DND-41 (cell line): ENCODE results near the gene CHRNA1.

Experiments used
- ATAC-seq: fragments of 200-7000 bp; cut with Tn5 transposase; 3 replicates; pipeline ENCODE4 v1.9.1; 2021; ENCODE audit warnings: low read depth; ENCODE audit not compliant: insufficient read depth
- DNase-seq: peaks from one replicate; pipeline ENCODE4 v3.0.0-alpha.2; 2020
- H2AFZ ChIP-seq: 2 replicates; pipeline ENCODE4 v1.6.0; 2012; ENCODE audit warnings: low read depth, low read length
- H3K27ac ChIP-seq: 2 replicates; pipeline ENCODE4 v1.5.1; 2012; ENCODE audit warnings: low read length, inconsistent platforms
- H3K27me3 ChIP-seq: fragments of 200-600 bp; sonication (generic); 2 replicates; pipeline ENCODE4 v1.6.0; 2012; ENCODE audit warnings: low read length, mild to moderate bottlenecking, inconsistent platforms; ENCODE audit not compliant: insufficient read depth, poor library complexity
- H3K36me3 ChIP-seq: 2 replicates; pipeline ENCODE4 v1.5.1; 2012; ENCODE audit warnings: low read length, inconsistent platforms; ENCODE audit not compliant: insufficient read depth
- H3K4me1 ChIP-seq: 2 replicates; pipeline ENCODE4 v1.5.1; 2012; ENCODE audit warnings: mild to moderate bottlenecking, low read length; ENCODE audit not compliant: insufficient read depth
- H3K4me2 ChIP-seq: 2 replicates; pipeline ENCODE4 v1.6.0; 2012; ENCODE audit warnings: mild to moderate bottlenecking, moderate library complexity, low read length, inconsistent platforms; ENCODE audit not compliant: insufficient read depth
- H3K4me3 ChIP-seq, 2 experiments: fragments of 200-600 bp in 1 of 2; shearing (Covaris generic) in 1 of 2; 2 replicates each; pipeline ENCODE4 v1.5.1; 2012 to 2016; ENCODE audit warnings: inconsistent platforms in 2 of 2, low read length in 2 of 2, mild to moderate bottlenecking in 2 of 2, low read depth in 1 of 2, moderate library complexity in 1 of 2
- H3K79me2 ChIP-seq: 2 replicates; pipeline ENCODE4 v1.6.0; 2012; ENCODE audit warnings: low read length, inconsistent platforms; ENCODE audit not compliant: insufficient read depth
- H3K9ac ChIP-seq: 2 replicates; pipeline ENCODE4 v1.6.0; 2012; ENCODE audit warnings: low read depth, mild to moderate bottlenecking, inconsistent platforms, low read length, moderate library complexity
- H3K9me3 ChIP-seq: 2 replicates; pipeline ENCODE4 v1.5.1; 2012; ENCODE audit warnings: low read length, moderate library complexity, mild to moderate bottlenecking, inconsistent platforms; ENCODE audit not compliant: insufficient read depth, severe bottlenecking
- H4K20me1 ChIP-seq: 2 replicates; pipeline ENCODE4 v1.6.0; 2012; ENCODE audit warnings: low read length; ENCODE audit not compliant: insufficient read depth
- EZH2 ChIP-seq: IDR thresholded peaks from 3 replicates; pipeline ENCODE4 v1.6.1; 2012; ENCODE audit warnings: borderline replicate concordance, low read depth, mild to moderate bottlenecking, moderate library complexity, low read length, inconsistent platforms; ENCODE audit not compliant: severe bottlenecking
- TF ChIP-seq, protein P1 (sequence below): IDR thresholded peaks from 2 replicates; pipeline ENCODE4 v1.5.1; 2012; ENCODE audit warnings: borderline replicate concordance, low read length, moderate library complexity, mild to moderate bottlenecking; ENCODE audit not compliant: poor library complexity, severe bottlenecking; ENCODE audit errors: extremely low read depth

CHRNA1 gene

GRCh38 chr2:174791020-174791419 lies 26.7 kb upstream of the CHRNA1 start:
- Histone ChIP-seq H3K4me3 (no peak overlapping the region), H4K20me1 (no peaks in the 10 kb centered on the region), H3K79me2 (no peaks in the 10 kb centered on the region), H3K27ac (no peak overlapping the region), H3K4me1 (no peaks in the 10 kb centered on the region), H3K9me3 (no peaks in the 10 kb centered on the region), H3K27me3 (no peaks in the 10 kb centered on the region), H2AFZ (no peak overlapping the region), H3K36me3 (no peaks in the 10 kb centered on the region), H3K4me2 (no peak overlapping the region), H3K9ac (no peak overlapping the region)
- ATAC-seq (no peak), DNase-seq (no peak)
- no peak for TF ChIP-seq EZH2
- TF ChIP-seq, protein P1, sequence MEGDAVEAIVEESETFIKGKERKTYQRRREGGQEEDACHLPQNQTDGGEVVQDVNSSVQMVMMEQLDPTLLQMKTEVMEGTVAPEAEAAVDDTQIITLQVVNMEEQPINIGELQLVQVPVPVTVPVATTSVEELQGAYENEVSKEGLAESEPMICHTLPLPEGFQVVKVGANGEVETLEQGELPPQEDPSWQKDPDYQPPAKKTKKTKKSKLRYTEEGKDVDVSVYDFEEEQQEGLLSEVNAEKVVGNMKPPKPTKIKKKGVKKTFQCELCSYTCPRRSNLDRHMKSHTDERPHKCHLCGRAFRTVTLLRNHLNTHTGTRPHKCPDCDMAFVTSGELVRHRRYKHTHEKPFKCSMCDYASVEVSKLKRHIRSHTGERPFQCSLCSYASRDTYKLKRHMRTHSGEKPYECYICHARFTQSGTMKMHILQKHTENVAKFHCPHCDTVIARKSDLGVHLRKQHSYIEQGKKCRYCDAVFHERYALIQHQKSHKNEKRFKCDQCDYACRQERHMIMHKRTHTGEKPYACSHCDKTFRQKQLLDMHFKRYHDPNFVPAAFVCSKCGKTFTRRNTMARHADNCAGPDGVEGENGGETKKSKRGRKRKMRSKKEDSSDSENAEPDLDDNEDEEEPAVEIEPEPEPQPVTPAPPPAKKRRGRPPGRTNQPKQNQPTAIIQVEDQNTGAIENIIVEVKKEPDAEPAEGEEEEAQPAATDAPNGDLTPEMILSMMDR, result no peak

DNA sequence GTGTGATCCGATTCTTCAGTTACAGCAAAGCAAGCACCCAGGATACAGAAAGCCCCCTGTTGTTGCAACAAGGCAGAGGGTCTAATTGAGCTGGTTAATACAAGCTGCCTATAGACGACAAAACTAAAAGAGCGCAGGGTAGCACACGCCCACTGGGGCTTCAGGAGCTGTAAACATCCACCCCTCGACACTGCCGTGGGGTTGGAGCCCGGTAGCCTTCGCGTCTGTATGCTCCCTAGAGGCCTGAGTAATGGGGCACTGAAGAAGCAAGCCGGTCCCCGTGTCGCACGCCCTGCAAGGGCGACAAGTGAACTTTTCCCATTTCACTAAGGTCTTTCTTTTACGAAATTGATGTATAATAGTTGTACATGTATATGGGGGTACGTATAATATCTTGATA lies 24.7 kb upstream of the CHRNA1 start:
- Histone ChIP-seq H3K4me2 (no peak overlapping the region), H3K9me3 (no peaks in the 10 kb centered on the region), H3K27ac (no peak overlapping the region), H3K4me1 (no peaks in the 10 kb centered on the region), H3K27me3 (peaks cover 4% of the 10 kb centered on the region), H3K9ac (no peak overlapping the region), H2AFZ (no peak overlapping the region), H3K4me3 (no peak overlapping the region), H4K20me1 (no peaks in the 10 kb centered on the region), H3K79me2 (no peaks in the 10 kb centered on the region), H3K36me3 (no peaks in the 10 kb centered on the region)
- DNase-seq (no peak), ATAC-seq (no peak)
- TF ChIP-seq, protein P1, result no peak
- TF ChIP-seq EZH2, result no peak

- H2AFZ ChIP-seq, result no peak overlapping the region; the same call in 1 of the 2 replicates
- no peaks in the 10 kb centered on the region for H3K36me3 ChIP-seq
- H3K27me3 ChIP-seq, result peaks cover 4% of the 10 kb centered on the region
- H3K4me1 ChIP-seq, result no peaks in the 10 kb centered on the region
- H3K27ac ChIP-seq, result no peak overlapping the region
- no peak overlapping the region for H3K9ac ChIP-seq
- H3K9me3 ChIP-seq, result no peaks in the 10 kb centered on the region
- H3K4me2 ChIP-seq, result no peak overlapping the region
- H3K79me2 ChIP-seq, result no peaks in the 10 kb centered on the region
- H3K4me3 ChIP-seq, result no peak overlapping the region
- DNase-seq (no peak), ATAC-seq (no peak)
- TF ChIP-seq EZH2, result no peak
- TF ChIP-seq, protein P1, result no peak
- no peaks in the 10 kb centered on the region for H4K20me1 ChIP-seq
Observed at GRCh38 chr2:174788291-174788929, 24.1 kb upstream of the CHRNA1 start.
